Measurements from ENCODE around the gene HSPB1.
"Not testable (repeated sequence)": the region's sequence is repeated elsewhere in the genome, so short reads cannot be mapped to it uniquely, and the experiment has no call there.

HSPB1 gene

GRCh38 chr7:76329479-76329878 lies 27.0 kb downstream of the HSPB1 start:
- no peak for DNase-seq (ENCODE audit: insufficient read length, low spot score)
- no peak for FAIRE-seq

GRCh38 chr7:76330261-76330660 lies 27.8 kb downstream of the HSPB1 start:
- no peak for FAIRE-seq
- no peak for DNase-seq (ENCODE audit: insufficient read length, low spot score)

GRCh38 chr7:76330673-76331072 lies 28.2 kb downstream of the HSPB1 start:
- FAIRE-seq (no peak), DNase-seq (ENCODE audit: insufficient read length, low spot score) (no peak)

DNA sequence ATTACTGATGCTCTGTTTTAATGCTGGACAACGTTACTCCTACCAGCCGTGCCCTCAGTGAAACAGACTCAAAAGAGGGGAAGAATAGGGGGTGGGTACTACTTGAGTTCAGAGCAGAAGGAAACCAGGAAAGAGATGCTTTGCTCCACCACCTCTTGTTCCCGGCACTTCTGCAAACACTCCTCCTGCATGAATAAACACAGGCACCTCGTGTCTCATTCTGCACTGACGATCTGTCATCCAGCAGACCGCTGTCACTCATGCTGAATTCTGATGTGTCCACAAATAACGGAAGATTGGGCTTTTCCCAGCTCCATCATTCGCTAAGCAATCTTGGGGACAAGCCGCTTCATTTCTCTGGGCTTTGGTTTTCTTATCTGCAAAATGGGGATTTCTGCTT lies 29.6 kb downstream of the HSPB1 start:
- no peak for FAIRE-seq

GRCh38 chr7:76333511-76334101 lies 31.1 kb downstream of the HSPB1 start:
- FAIRE-seq = no peak
- DNase-seq (ENCODE audit: insufficient read length, low spot score) = no peak

More for the DNA sequence above, 29.6 kb downstream of the HSPB1 start:
- DNase-seq (ENCODE audit: insufficient read length, low spot score) = no peak

DNA sequence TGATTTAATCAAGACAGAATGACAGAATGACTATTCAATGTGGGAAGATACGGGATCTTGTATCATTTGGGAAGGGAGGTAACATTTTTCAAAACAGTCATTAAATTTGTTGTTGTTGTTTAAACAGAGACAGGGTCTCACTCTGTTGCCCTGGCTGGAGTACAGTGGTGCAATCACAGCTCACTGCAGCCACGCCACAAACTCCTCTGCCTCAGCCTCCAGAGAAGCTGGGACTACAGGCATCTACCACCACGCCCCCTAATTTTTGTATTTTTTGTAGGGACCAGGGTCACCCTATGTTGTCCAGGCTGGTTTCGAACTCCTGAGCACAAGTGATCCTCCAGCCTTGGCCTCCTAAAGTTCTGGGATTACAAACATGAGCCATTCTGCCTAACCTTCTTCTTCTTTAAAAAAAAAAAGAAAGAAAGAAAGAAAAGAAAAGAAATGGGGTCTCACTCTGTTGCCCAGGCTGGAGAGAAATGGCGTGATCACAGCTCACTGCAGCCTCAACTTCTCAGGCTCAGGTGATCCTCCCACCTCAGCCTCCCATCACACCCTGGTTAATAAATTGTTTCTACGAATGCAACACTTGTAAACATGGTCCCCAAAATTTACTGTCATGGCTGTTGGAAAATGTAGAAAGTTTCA lies 32.0 kb downstream of the HSPB1 start:
- DNase-seq (ENCODE audit: insufficient read length, low spot score) (no peak), FAIRE-seq (no peak)

- not testable (repeated sequence) for DNase-seq (ENCODE audit: insufficient read length, low spot score); FAIRE-seq
Observed at GRCh38 chr7:76335417-76335816, 32.9 kb downstream of the HSPB1 start.

GRCh38 chr7:76336094-76336493 lies 33.6 kb downstream of the HSPB1 start:
- FAIRE-seq = no peak

DNA sequence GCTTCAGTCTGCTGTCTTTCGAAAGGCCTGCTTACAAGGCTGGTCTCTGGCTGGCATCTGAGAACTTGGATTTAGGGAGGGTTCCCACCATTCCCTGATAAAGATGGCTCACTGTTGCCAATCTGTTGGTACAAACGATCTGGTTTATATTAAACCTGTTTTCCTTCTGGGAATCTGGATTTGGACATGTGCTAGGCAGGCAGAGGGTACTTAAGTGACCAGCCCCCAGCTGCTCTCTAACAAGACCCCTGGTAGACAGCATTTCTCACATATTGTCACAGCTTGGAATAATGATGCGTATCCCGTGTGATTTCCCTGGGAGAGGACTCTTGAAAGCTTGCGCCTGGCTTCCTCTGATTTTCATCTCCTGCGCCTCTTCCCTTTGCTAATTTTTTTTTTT lies 34.7 kb downstream of the HSPB1 start:
- DNase-seq (ENCODE audit: insufficient read length, low spot score) (no peak), FAIRE-seq (no peak)

More at GRCh38 chr7:76336094-76336493, 33.6 kb downstream of the HSPB1 start:
- DNase-seq (ENCODE audit: insufficient read length, low spot score) = no peak

- FAIRE-seq (no peak), DNase-seq (ENCODE audit: insufficient read length, low spot score) (no peak)
Observed at GRCh38 chr7:76338298-76339084, 36.0 kb downstream of the HSPB1 start.

- DNase-seq (ENCODE audit: insufficient read length, low spot score) (no peak), FAIRE-seq (no peak)
Observed at GRCh38 chr7:76340617-76341131, 38.2 kb downstream of the HSPB1 start.

DNA sequence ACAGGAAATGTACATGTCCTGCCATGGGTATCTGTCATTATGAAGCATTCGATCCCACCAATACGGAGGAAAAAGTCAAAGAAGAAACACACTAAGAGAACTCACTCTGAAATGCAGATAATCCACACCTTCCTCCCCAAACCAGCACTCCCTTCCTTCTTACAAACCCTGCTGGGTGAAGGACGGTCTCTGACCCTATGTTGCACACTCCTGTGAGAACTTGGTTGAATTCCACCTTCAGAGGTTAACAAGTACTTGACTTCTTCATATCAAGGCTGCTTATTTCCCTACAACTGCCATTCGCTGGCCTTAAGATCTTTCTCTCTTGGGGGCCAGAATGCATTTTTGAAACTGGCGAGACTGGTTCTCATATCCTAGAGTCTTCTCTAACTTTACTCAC lies 39.7 kb downstream of the HSPB1 start:
- no peak for DNase-seq (ENCODE audit: insufficient read length, low spot score)

DNA sequence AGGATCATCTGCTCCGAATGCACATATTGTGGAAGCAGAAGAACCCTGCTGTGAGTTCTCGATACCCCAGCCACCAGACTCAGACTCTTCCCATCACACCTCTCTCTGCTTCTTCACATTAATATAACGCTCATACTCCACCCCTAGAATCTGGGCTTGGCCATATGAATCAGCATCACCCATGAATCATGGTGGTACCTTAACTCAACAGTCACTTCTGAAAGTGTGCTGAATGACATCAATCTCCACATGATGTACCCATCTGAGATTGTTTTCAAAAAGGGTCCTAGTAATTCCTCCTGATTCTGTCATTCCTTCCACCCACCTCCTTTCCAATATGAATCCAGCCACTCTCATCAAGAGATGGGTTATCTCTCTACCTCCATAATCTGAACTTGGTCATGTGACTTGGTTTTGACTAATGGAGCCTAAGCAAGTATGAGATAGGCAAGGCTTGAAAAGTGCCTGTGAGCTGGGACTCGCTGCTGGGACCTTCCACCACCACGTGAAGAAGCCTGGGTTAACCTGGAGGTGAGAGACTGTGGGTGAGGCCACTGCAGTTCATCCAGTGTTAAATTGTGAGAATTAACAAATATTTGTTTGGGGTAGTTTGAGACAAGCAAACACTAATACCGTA lies 40.9 kb downstream of the HSPB1 start:
- no peak for DNase-seq (ENCODE audit: insufficient read length, low spot score)
- FAIRE-seq = no peak

More for the DNA sequence above, 39.7 kb downstream of the HSPB1 start:
- no peak for FAIRE-seq

GRCh38 chr7:76343931-76344321 lies 41.5 kb downstream of the HSPB1 start:
- FAIRE-seq (no peak), DNase-seq (ENCODE audit: insufficient read length, low spot score) (no peak)

GRCh38 chr7:76346097-76346496 lies 43.6 kb downstream of the HSPB1 start:
- no peak for DNase-seq (ENCODE audit: insufficient read length, low spot score)
- FAIRE-seq = no peak

GRCh38 chr7:76346778-76347177 lies 44.3 kb downstream of the HSPB1 start:
- FAIRE-seq (no peak), DNase-seq (ENCODE audit: insufficient read length, low spot score) (no peak)

DNA sequence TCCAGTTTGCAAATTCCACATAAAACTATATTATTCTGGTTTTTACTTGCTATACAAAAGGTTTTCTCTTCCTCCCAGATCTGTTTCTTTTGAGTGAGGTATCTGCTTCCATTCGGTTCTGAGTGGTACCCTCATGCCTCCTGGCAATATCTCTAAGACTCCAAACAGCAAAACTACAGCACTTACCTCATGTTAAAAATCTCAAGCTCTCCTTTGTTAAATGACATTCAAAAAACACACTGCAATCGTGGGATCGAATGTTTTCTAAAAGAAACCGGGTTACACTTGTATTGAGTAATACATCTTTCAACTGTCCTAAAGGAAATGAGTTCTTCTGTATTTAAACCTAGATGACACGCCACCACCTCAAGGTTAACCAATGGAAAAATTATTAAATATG lies 45.2 kb downstream of the HSPB1 start:
- no peak for DNase-seq (ENCODE audit: insufficient read length, low spot score)
- no peak for FAIRE-seq

- DNase-seq (ENCODE audit: insufficient read length, low spot score) (no peak), FAIRE-seq (no peak)
Observed at GRCh38 chr7:76349313-76349885, 46.9 kb downstream of the HSPB1 start.

DNA sequence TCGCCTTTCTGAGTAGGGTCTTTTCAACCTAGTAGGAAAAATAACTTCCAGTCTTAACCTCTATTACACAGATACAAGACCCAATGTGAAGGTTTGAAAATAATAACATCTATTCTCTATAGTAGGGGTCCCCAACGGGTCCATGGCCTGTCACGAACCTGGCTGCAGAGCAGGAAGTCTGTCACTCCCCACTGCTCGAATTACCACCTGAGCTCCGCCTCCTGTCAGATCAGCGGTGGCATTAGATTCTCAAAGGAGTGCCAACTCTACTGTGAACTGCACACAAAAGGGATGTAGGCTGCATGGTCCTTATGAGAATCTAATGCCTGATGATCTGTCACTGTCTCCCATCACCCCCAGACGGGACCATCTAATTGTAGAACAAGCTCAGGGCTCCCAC lies 48.9 kb downstream of the HSPB1 start:
- DNase-seq (ENCODE audit: insufficient read length, low spot score) (no peak), FAIRE-seq (no peak)

DNA sequence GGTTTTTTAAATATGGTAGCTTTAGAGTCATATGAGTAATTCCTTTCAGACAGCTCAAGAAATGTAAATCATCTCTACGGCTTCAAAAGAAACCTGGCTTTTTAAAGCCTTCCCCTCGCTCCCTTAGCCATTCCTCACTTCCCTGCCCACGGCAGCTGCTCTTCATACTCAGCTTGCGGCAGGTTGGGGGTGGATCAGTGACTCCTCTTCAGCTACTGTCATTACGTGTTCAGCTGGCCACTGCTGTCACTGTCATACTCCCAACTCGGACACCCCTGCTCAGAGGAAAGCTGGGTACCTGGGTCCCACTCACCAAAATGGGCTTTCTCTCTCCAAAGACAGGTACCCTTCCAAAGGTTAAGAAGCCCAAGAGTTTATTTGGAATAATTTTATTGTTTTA lies 49.7 kb downstream of the HSPB1 start:
- DNase-seq (ENCODE audit: insufficient read length, low spot score) (no peak), FAIRE-seq (no peak)

DNA sequence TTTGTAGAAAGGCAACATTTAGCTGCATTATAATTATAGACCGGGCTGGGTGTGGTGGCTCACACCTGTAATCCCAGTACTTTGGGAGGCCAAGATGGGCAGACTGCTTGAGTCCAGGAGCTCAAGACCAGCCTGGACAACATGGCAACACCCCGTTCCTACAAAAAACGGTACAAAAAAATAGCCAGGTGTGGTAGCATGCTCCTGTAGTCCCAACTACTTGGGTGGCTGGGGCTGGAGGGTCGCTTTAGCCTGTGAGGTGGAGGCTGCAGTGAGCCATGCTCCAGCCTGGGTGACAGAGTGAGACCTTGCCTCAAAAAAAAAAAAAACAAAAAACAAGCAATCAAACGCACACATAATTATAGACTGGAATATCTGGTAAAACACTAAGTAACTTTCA lies 51.3 kb downstream of the HSPB1 start:
- DNase-seq (ENCODE audit: insufficient read length, low spot score) = no peak

More for the DNA sequence above, 51.3 kb downstream of the HSPB1 start:
- no peak for FAIRE-seq
